ENCODE data around the gene CPD.

The CPD gene

DNA sequence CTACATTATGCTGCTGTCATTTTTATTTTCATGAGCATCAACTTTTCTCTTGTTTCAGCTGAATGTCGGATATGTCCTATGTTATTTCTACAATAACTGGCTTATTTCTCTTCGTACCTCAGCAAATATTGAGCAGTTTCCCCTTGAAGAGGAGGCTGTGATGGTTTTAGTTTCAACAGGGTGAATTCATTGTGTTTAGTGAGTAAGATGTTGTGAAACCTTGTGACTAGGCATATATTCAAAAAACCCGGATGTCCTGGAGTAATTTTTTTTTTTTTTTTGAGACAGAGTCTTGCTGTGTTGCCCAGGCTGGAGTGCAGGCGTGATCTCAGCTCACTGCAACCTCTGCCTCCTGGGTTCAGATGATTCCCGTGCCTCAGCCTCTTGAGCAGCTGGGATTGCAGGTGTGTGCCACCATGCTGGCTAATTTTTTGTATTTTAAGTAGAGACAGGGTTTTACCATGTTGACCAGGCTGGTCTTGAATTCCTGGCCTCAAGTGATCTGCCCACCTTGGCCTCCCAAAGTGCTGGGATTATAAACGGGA lies 11.1 kb downstream of the CPD start:
- Histone ChIP-seq H3K27ac (ENCODE audit: low read depth, low read length) (no peak overlapping the region), H3K4me1 (ENCODE audit: control insufficient read depth, insufficient read depth, low read length) (peaks cover 10% of the 10 kb centered on the region), H3K36me3 (ENCODE audit: control insufficient read depth, insufficient read depth, low read length) (peaks cover 29% of the 10 kb centered on the region), H3K27me3 (ENCODE audit: control insufficient read depth, insufficient read depth, low read length) (no peaks in the 10 kb centered on the region), H3K4me3 (ENCODE audit: low read depth, low read length) (no peak overlapping the region), H3K9ac (ENCODE audit: low read length) (no peak overlapping the region), H3K9me3 (ENCODE audit: control insufficient read depth, insufficient read depth, low read depth, low read length) (no peaks in the 10 kb centered on the region)

DNA sequence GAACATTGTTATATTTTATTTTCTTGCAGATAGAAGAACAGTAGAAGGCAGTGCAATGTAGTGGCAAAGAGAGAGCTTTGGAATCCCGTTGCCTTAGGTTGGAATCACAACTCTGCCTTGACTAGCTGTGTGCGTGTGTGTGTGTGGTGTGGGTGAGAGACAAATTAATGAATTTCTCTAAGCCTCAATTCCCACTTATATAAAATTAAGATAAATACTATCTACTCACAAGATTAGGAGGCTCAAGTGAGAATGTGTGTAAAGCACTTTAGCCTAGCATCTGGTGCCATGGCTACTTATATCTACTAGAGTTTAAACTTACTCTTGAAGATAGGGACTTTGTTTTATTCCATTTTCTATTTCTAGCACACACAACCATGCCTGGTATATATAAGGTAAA lies 12.8 kb downstream of the CPD start:
- H3K9me3 ChIP-seq (ENCODE audit: control insufficient read depth, insufficient read depth, low read depth, low read length), result no peaks in the 10 kb centered on the region

DNA sequence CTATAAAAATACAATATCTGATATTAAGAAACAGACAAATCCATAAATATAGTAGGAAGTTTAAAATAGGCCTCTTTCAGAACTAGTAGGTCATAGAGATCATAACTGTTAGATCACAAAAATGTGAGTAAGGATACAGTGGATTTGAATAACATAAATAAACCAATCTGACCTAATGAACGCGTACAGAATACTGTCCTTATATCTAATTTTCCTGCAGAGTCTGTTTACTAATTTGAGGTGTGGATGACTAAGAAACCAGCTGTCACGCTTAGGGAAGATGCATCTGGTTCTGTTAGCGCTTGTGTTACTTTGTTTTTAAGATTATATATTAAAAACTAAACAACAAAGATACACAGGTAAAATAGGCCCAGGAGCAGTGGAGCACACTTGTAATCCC lies 14.8 kb downstream of the CPD start:
- H3K27ac ChIP-seq (ENCODE audit: low read depth, low read length), result no peak overlapping the region
- H3K9me3 ChIP-seq (ENCODE audit: control insufficient read depth, insufficient read depth, low read depth, low read length), result no peaks in the 10 kb centered on the region
- peaks cover 6% of the 10 kb centered on the region for H3K4me1 ChIP-seq (ENCODE audit: control insufficient read depth, insufficient read depth, low read length)
- H3K27me3 ChIP-seq (ENCODE audit: control insufficient read depth, insufficient read depth, low read length), result no peaks in the 10 kb centered on the region
- peaks cover 8% of the 10 kb centered on the region for H3K36me3 ChIP-seq (ENCODE audit: control insufficient read depth, insufficient read depth, low read length)
- H3K9ac ChIP-seq (ENCODE audit: low read length), result no peak overlapping the region
- H3K4me3 ChIP-seq (ENCODE audit: low read depth, low read length), result no peak overlapping the region

More for the DNA sequence above, 12.8 kb downstream of the CPD start:
- H3K4me1 ChIP-seq (ENCODE audit: control insufficient read depth, insufficient read depth, low read length), result peaks cover 10% of the 10 kb centered on the region
- H3K4me3 ChIP-seq (ENCODE audit: low read depth, low read length), result no peak overlapping the region
- peaks cover 16% of the 10 kb centered on the region for H3K36me3 ChIP-seq (ENCODE audit: control insufficient read depth, insufficient read depth, low read length)
- no peaks in the 10 kb centered on the region for H3K27me3 ChIP-seq (ENCODE audit: control insufficient read depth, insufficient read depth, low read length)
- H3K9ac ChIP-seq (ENCODE audit: low read length), result no peak overlapping the region
- no peak overlapping the region for H3K27ac ChIP-seq (ENCODE audit: low read depth, low read length)

DNA sequence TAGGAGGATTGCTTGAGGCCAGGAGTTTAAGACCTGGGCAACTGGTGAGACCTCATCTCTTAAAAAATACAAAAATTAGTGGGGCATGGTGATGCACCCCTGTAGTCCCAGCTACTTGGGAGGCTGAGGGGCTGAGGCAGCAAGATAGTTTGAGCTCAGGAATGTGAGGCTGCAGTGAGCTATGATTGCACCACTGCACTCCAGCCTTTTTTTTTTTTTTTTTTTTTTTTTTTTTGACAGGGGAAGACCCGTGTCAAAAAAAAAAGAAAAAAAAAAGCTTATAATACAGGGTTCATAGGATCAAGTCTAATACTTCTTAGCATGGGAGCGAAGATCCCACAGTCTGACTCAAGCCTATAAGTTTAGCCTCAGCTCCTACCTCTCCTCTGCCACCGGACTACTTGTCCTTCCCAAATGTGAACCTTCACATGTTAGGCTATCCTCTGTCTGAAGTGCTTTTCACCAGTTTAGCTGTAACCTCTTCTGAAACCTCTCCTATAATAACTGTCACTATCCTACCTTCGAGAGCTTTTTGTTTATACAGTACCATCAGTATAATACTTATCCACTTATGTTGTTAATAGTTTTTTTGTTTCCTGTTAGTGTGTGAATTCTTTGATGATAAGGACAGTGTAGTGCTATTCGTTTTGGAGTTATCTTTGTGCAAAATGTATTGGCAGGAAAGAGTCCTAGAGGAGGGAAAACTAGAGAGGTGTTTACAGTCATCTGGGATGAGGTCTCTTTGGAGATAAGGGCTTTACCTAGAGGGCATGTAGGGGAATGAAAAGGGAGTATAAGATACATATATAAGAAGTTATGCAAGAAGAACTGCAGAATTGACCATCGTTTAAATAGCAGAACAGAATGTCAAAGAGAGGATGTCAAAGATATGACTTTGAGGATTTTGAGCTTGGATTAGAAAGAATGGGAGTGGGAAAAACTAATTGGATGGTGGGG lies 15.5 kb downstream of the CPD start:
- no peaks in the 10 kb centered on the region for H3K4me1 ChIP-seq (ENCODE audit: control insufficient read depth, insufficient read depth, low read length)
- H3K27ac ChIP-seq (ENCODE audit: low read depth, low read length), result no peak overlapping the region
- H3K4me3 ChIP-seq (ENCODE audit: low read depth, low read length), result no peak overlapping the region
- H3K36me3 ChIP-seq (ENCODE audit: control insufficient read depth, insufficient read depth, low read length), result peaks cover 8% of the 10 kb centered on the region
- no peak overlapping the region for H3K9ac ChIP-seq (ENCODE audit: low read length)
- H3K9me3 ChIP-seq (ENCODE audit: control insufficient read depth, insufficient read depth, low read depth, low read length), result no peaks in the 10 kb centered on the region
- no peaks in the 10 kb centered on the region for H3K27me3 ChIP-seq (ENCODE audit: control insufficient read depth, insufficient read depth, low read length)

DNA sequence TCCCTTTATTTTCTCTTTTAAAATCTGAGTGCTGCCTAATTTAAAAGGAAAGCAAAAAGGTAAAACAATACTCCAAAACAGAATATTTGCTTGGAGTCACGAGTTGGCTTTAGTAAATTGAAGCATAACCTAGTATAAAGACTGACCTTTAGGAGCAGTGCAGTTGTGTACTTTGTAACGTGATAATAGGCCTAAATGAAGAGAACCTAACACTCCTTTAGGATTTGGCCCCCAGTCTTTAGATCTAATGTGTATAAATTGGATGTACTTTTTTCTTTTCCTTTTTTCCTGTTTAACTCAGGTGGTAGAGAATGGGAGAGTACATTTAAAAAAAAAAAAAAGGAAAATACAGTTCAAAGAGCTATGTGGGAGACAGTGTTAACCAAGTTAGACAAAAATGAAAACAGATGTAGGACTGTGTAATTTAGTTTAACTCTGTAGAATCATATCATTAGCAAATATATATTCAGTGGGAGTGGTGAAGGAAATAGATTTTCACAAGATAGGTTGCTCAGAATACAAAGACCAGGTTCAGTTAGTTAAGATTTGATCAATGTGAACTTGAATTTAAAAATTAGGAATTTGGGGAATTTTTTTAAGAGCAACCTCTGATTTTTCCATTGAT lies 16.8 kb downstream of the CPD start:
- Histone ChIP-seq H3K27ac (ENCODE audit: low read depth, low read length) (no peak overlapping the region; the same call in 1 of the 2 replicates), H3K9ac (ENCODE audit: low read length) (no peak overlapping the region), H3K4me3 (ENCODE audit: low read depth, low read length) (no peak overlapping the region), H3K36me3 (ENCODE audit: control insufficient read depth, insufficient read depth, low read length) (peaks cover 6% of the 10 kb centered on the region), H3K4me1 (ENCODE audit: control insufficient read depth, insufficient read depth, low read length) (no peaks in the 10 kb centered on the region), H3K9me3 (ENCODE audit: control insufficient read depth, insufficient read depth, low read depth, low read length) (no peaks in the 10 kb centered on the region), H3K27me3 (ENCODE audit: control insufficient read depth, insufficient read depth, low read length) (no peaks in the 10 kb centered on the region)

DNA sequence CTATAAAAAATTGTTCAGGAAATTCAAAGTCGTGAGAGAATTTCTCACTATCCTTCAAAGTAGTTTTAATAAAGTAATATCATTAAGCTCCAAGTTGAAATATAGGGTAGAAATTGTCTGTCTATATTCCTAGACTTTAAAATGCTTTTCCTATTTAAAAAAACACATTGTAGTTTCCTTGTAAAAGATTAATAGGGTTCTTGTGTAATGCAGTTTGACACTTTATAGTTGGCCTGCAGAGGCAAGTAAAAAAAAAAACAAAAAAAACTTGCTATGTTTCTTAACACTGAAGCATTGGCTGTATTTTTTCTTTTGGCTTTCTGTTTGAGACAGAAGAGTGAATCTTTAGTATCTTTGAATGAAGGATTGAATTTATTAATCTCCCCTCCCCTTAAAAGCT lies 17.4 kb downstream of the CPD start:
- H3K9ac ChIP-seq (ENCODE audit: low read length), result no peak overlapping the region
- H3K4me3 ChIP-seq (ENCODE audit: low read depth, low read length), result no peak overlapping the region
- H3K36me3 ChIP-seq (ENCODE audit: control insufficient read depth, insufficient read depth, low read length), result peaks cover 4% of the 10 kb centered on the region; the same call in 1 of the 2 replicates
- H3K9me3 ChIP-seq (ENCODE audit: control insufficient read depth, insufficient read depth, low read depth, low read length), result no peaks in the 10 kb centered on the region
- H3K27ac ChIP-seq (ENCODE audit: low read depth, low read length), result no peak overlapping the region; the same call in 1 of the 2 replicates
- H3K4me1 ChIP-seq (ENCODE audit: control insufficient read depth, insufficient read depth, low read length), result no peaks in the 10 kb centered on the region
- no peaks in the 10 kb centered on the region for H3K27me3 ChIP-seq (ENCODE audit: control insufficient read depth, insufficient read depth, low read length)

DNA sequence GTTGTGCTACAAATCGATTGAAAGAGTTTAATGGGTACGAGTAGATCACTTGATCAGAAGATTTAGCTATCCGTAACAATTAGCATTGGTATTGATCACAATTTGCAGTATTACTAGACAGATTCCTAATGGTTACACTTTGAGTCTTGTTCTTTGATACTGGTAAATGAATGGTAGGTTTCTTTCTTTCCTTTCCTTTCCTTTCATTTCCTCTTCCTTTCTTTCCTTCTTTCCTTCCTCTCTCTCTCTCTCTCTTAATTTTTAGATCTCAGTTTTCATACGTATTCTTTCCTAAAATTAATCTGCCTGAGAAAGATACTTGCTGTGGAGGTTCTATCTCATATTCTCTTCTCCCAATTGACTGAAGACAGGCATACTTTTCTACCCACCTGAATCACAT lies 17.9 kb downstream of the CPD start:
- H3K4me1 ChIP-seq (ENCODE audit: control insufficient read depth, insufficient read depth, low read length), result no peaks in the 10 kb centered on the region
- H3K27me3 ChIP-seq (ENCODE audit: control insufficient read depth, insufficient read depth, low read length), result no peaks in the 10 kb centered on the region
- no peak overlapping the region for H3K9ac ChIP-seq (ENCODE audit: low read length)
- H3K4me3 ChIP-seq (ENCODE audit: low read depth, low read length), result no peak overlapping the region
- H3K9me3 ChIP-seq (ENCODE audit: control insufficient read depth, insufficient read depth, low read depth, low read length), result no peaks in the 10 kb centered on the region
- H3K36me3 ChIP-seq (ENCODE audit: control insufficient read depth, insufficient read depth, low read length), result peaks cover 2% of the 10 kb centered on the region; the same call in 1 of the 2 replicates
- no peak overlapping the region for H3K27ac ChIP-seq (ENCODE audit: low read depth, low read length)

DNA sequence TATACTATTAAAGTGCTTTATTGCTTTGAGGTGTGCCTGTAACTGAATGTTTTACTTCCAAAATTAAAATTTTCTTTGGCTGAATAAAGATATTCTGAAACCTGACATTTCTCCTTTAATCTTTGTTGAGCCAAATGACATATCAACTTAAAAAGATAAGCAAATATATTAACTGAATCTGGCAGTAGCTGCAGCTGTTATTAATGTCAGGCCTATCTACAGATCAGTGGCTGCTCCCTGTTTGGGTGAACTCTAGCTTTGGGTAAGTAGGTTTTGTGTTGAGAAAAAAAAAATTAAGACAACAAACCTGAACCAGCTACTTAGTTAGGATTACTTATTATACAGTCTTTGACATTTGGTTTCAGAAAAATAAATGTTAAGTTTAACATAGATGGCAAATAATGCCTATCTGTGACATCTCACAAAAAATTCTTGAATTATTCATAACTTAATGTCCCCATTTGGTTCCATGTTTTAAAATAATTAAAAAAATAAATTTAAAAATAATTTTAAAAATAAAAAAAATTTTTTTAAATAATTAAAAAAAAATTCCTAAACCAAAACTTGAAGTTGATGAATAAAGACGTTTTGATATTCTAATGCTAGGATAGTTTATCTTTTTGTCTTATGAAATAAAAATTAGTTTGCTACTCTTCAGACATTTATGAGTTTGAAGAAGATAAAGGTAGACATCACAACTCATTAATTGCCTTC lies 19.8 kb downstream of the CPD start:
- Histone ChIP-seq H3K4me3 (ENCODE audit: low read depth, low read length) (no peak overlapping the region), H3K27ac (ENCODE audit: low read depth, low read length) (no peak overlapping the region)

DNA sequence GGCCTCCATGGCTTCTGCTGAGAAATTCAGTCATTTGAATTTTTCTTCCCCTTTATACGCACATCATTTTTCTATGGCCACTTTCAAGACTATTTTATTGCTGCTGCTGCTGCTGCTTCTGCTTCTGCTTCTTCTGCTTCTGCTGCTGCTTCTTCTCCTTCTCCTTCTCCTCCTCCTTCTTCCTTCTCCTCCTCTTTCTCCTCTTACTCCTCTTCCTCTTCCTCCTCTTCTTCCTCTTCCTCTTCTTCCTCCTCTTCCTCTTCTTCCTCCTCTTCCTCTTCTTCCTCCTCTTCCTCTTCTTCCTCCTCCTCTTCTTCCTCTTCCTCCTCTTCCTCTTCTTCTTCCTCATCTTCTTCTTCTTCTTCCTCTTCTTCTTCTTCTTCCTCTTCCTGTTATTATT lies 22.4 kb downstream of the CPD start:
- Histone ChIP-seq H3K9me3 (ENCODE audit: control insufficient read depth, insufficient read depth, low read depth, low read length) (0 out of 2 replicates have a peak, but pooled peaks cover 5% of the 10 kb centered on the region), H3K9ac (ENCODE audit: low read length) (no peak overlapping the region), H3K27ac (ENCODE audit: low read depth, low read length) (no peak overlapping the region), H3K27me3 (ENCODE audit: control insufficient read depth, insufficient read depth, low read length) (no peaks in the 10 kb centered on the region), H3K36me3 (ENCODE audit: control insufficient read depth, insufficient read depth, low read length) (peaks cover 4% of the 10 kb centered on the region; the same call in 1 of the 2 replicates), H3K4me1 (ENCODE audit: control insufficient read depth, insufficient read depth, low read length) (peaks cover 14% of the 10 kb centered on the region; the same call in 1 of the 2 replicates), H3K4me3 (ENCODE audit: low read depth, low read length) (no peak overlapping the region)

More for the DNA sequence above, 19.8 kb downstream of the CPD start:
- Histone ChIP-seq H3K4me1 (ENCODE audit: control insufficient read depth, insufficient read depth, low read length) (no peaks in the 10 kb centered on the region), H3K9me3 (ENCODE audit: control insufficient read depth, insufficient read depth, low read depth, low read length) (0 out of 2 replicates have a peak, but pooled peaks cover 5% of the 10 kb centered on the region), H3K27me3 (ENCODE audit: control insufficient read depth, insufficient read depth, low read length) (no peaks in the 10 kb centered on the region), H3K36me3 (ENCODE audit: control insufficient read depth, insufficient read depth, low read length) (peaks cover 4% of the 10 kb centered on the region; the same call in 1 of the 2 replicates), H3K9ac (ENCODE audit: low read length) (no peak overlapping the region)

DNA sequence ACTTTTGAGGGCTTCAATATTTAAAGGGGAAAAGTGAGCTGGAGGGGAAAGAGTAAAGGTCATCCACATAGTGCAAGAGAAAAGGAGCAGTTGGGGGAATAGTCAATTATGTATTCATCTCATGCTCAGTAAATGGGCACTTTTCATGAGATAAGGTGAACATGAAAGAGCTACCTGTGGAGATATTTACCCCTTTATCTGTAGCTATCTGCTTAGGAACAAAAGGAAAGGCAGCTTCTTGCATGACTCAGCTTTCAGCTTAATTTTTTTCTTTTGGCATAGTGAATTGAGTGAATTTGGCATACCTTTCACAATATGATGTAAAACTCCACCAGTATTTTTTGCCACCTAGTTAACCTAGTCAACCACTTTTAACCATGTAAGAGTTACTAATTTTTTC lies 26.4 kb downstream of the CPD start:
- Histone ChIP-seq H3K4me3 (ENCODE audit: low read depth, low read length) (peak overlapping the region; percentile 17), H3K36me3 (ENCODE audit: control insufficient read depth, insufficient read depth, low read length) (peaks cover 4% of the 10 kb centered on the region; the same call in 1 of the 2 replicates), H3K9me3 (ENCODE audit: control insufficient read depth, insufficient read depth, low read depth, low read length) (0 out of 2 replicates have a peak, but pooled peaks cover 5% of the 10 kb centered on the region), H3K27me3 (ENCODE audit: control insufficient read depth, insufficient read depth, low read length) (no peaks in the 10 kb centered on the region), H3K27ac (ENCODE audit: low read depth, low read length) (peak overlapping the region; percentile 77), H3K9ac (ENCODE audit: low read length) (no peak overlapping the region), H3K4me1 (ENCODE audit: control insufficient read depth, insufficient read depth, low read length) (peaks cover 14% of the 10 kb centered on the region; the same call in 1 of the 2 replicates)

Measured in HUES6 (cell line).